ENCODE data around the gene MYH7B. TPM values are rescaled to one million over a fixed set of nuclear protein-coding genes. Genes with fewer than 3 reads are reported as not detected.

Gene MYH7B
- total and polyA plus RNA-seq, 2 donors (not counting 3 experiments of a cell fraction or from before 2014, with no cell fraction given), result 0.03 TPM; not detected in 1

GRCh38 chr20:34943808-34944567 is 11.7 kb upstream of the MYH7B start:
- dilution Hi-C loops (cut with MboI; ENCODE audit: extremely low pct_ligation_motif_present, low sequenced_read_pairs), result no loop called here
- H3K79me2 ChIP-seq (ENCODE audit: control insufficient read depth, insufficient read depth, low read length), result no peaks in the 10 kb centered on the region
- FAIRE-seq (no peak), DNase-seq (ENCODE audit: low read depth, low spot score) (no peak)
- H3K4me3 ChIP-seq (replicated peaks in 1 of 3; ENCODE audit: insufficient read depth in 1 of 3, low read depth in 1 of 3, low read length in 3 of 3), result no peak overlapping the region
- peaks cover 13% of the 10 kb centered on the region for H3K4me1 ChIP-seq (ENCODE audit: control insufficient read depth, extremely low read depth, insufficient read depth, low read length)
- peaks cover 2 to 7% of the 10 kb centered on the region in 2 experiments for H3K36me3 ChIP-seq (ENCODE audit: control insufficient read depth in 2 of 2, extremely low read depth in 1 of 2, insufficient read depth in 2 of 2, low read length in 2 of 2)
- H3K27me3 ChIP-seq (ENCODE audit: control insufficient read depth in 2 of 2, insufficient read depth in 2 of 2, low read length in 2 of 2), result no peaks in the 10 kb centered on the region
- no TSS peak for BruUV-seq (replicated peaks)
- no peaks in the 10 kb centered on the region for H4K20me1 ChIP-seq (replicated peaks; ENCODE audit: control insufficient read depth, extremely low read depth, insufficient read depth, low read length)
- TF ChIP-seq FOS (IDR thresholded peaks at IDR 0.05; ENCODE audit: borderline replicate concordance, insufficient read depth, low read length), result no peak
- TF ChIP-seq MYC (IDR thresholded peaks at IDR 0.05; ENCODE audit: low read depth, low read length), result no peak
- no peak for TF ChIP-seq EZH2 (IDR thresholded peaks at IDR 0.05; ENCODE audit: borderline replicate concordance, low read depth, low read length, severe bottlenecking)
- TF ChIP-seq, protein P1, sequence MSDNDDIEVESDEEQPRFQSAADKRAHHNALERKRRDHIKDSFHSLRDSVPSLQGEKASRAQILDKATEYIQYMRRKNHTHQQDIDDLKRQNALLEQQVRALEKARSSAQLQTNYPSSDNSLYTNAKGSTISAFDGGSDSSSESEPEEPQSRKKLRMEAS (IDR thresholded peaks at IDR 0.05; ENCODE audit: insufficient read depth, insufficient read length), result no peak
- TF ChIP-seq POLR2AphosphoS5 (IDR thresholded peaks at IDR 0.05; ENCODE audit: insufficient read depth, low read depth, low read length), result no peak
- TF ChIP-seq JUN (IDR thresholded peaks at IDR 0.05; ENCODE audit: borderline replicate concordance, insufficient read depth, insufficient read length, low read depth), result no peak
- TF ChIP-seq, protein P2, sequence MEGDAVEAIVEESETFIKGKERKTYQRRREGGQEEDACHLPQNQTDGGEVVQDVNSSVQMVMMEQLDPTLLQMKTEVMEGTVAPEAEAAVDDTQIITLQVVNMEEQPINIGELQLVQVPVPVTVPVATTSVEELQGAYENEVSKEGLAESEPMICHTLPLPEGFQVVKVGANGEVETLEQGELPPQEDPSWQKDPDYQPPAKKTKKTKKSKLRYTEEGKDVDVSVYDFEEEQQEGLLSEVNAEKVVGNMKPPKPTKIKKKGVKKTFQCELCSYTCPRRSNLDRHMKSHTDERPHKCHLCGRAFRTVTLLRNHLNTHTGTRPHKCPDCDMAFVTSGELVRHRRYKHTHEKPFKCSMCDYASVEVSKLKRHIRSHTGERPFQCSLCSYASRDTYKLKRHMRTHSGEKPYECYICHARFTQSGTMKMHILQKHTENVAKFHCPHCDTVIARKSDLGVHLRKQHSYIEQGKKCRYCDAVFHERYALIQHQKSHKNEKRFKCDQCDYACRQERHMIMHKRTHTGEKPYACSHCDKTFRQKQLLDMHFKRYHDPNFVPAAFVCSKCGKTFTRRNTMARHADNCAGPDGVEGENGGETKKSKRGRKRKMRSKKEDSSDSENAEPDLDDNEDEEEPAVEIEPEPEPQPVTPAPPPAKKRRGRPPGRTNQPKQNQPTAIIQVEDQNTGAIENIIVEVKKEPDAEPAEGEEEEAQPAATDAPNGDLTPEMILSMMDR (IDR thresholded peaks at IDR 0.05; ENCODE audit: extremely low read depth in 1 of 2, insufficient read depth in 1 of 2, low read depth in 1 of 2, low read length in 2 of 2), result no peak
- no peak for TF ChIP-seq POLR2A (IDR thresholded peaks at IDR 0.05; ENCODE audit: low read depth, low read length)
- TF ChIP-seq GATA2 (IDR thresholded peaks at IDR 0.05; ENCODE audit: insufficient read depth, insufficient read length, low read depth, low read length), result no peak
- H2AFZ ChIP-seq (ENCODE audit: low read depth, low read length), result no peak overlapping the region
- H3K9me3 ChIP-seq (replicated peaks; ENCODE audit: control insufficient read depth, insufficient read depth, low read length), result no peaks in the 10 kb centered on the region
- CTCF ChIA-PET, result interaction anchor here (0.9 to 1.8 kb wide), 4 partner anchors 12 to 68 kb away, joined by 3 to 5 read pairs (median 3); partner anchors contain the start of gene MYH7B
- POLR2A ChIA-PET, result no interaction called here
- intact Hi-C loops (cut with micrococcal nuclease), result no loop called here
- no peak overlapping the region for H3K9ac ChIP-seq (replicated peaks; ENCODE audit: extremely low read depth, insufficient read depth, low read length)
- peaks cover 2% of the 10 kb centered on the region for H3K9me1 ChIP-seq (replicated peaks; ENCODE audit: control insufficient read depth, extremely low read depth, insufficient read depth, low read length)
- no peak overlapping the region for H3K4me2 ChIP-seq (ENCODE audit: insufficient read depth, low read length)
- H3K27ac ChIP-seq (ENCODE audit: insufficient read depth, low read depth, low read length), result no peak overlapping the region
